Measurements from ENCODE around the gene PRPS1L1. TPM values are rescaled to one million over a fixed set of nuclear protein-coding genes. Genes with fewer than 3 reads are reported as not detected.

Gene PRPS1L1
- total RNA-seq, 2 donors from 2014 or later, result not detected

GRCh38 chr7:18045171-18045570 lies 17.5 kb upstream of the PRPS1L1 start:
- TF ChIP-seq CTCF (IDR thresholded peaks at IDR 0.05), result no peak
- no peak overlapping the region for H3K4me3 ChIP-seq
- H3K4me1 ChIP-seq (ENCODE audit: control insufficient read depth in 1 of 2, low read depth in 2 of 2), result no peaks in the 10 kb centered on the region
- DNase-seq (ENCODE audit: low spot score) (no peak), ATAC-seq (ENCODE audit: insufficient number of reproducible peaks, low FRiP score, low read depth) (no peak)
- no peaks in the 10 kb centered on the region for H3K27me3 ChIP-seq (replicated peaks; ENCODE audit: insufficient read depth)
- no peaks in the 10 kb centered on the region for H3K9me3 ChIP-seq
- no peak overlapping the region for H3K27ac ChIP-seq
- no peaks in the 10 kb centered on the region for H3K36me3 ChIP-seq

- ATAC-seq (ENCODE audit: insufficient number of reproducible peaks, low FRiP score, low read depth), result no peak
- TF ChIP-seq CTCF (IDR thresholded peaks at IDR 0.05), result no peak
- H3K27ac ChIP-seq, result no peak overlapping the region
Observed at GRCh38 chr7:18041191-18041590, 13.5 kb upstream of the PRPS1L1 start.

GRCh38 chr7:18040196-18040595 lies 12.6 kb upstream of the PRPS1L1 start:
- Histone ChIP-seq H3K4me3 (no peak overlapping the region), H3K27me3 (replicated peaks; ENCODE audit: insufficient read depth) (no peaks in the 10 kb centered on the region), H3K4me1 (ENCODE audit: control insufficient read depth in 1 of 2, low read depth in 2 of 2) (no peaks in the 10 kb centered on the region), H3K27ac (no peak overlapping the region), H3K9me3 (no peaks in the 10 kb centered on the region), H3K36me3 (no peaks in the 10 kb centered on the region)
- ATAC-seq (ENCODE audit: insufficient number of reproducible peaks, low FRiP score, low read depth) (no peak), DNase-seq (ENCODE audit: low spot score) (no peak)
- no peak for TF ChIP-seq CTCF (IDR thresholded peaks at IDR 0.05)

More at GRCh38 chr7:18041191-18041590, 13.5 kb upstream of the PRPS1L1 start:
- Histone ChIP-seq H3K9me3 (no peaks in the 10 kb centered on the region), H3K4me1 (ENCODE audit: control insufficient read depth in 1 of 2, low read depth in 2 of 2) (no peaks in the 10 kb centered on the region), H3K36me3 (no peaks in the 10 kb centered on the region), H3K27me3 (replicated peaks; ENCODE audit: insufficient read depth) (no peaks in the 10 kb centered on the region), H3K4me3 (no peak overlapping the region)
- no peak for DNase-seq (ENCODE audit: low spot score)

GRCh38 chr7:18038382-18038781 lies 10.7 kb upstream of the PRPS1L1 start:
- no peak for ATAC-seq (ENCODE audit: insufficient number of reproducible peaks, low FRiP score, low read depth)
- no peaks in the 10 kb centered on the region for H3K36me3 ChIP-seq
- TF ChIP-seq CTCF (IDR thresholded peaks at IDR 0.05), result no peak
- no peak overlapping the region for H3K27ac ChIP-seq
- no peak for DNase-seq (ENCODE audit: low spot score)
- H3K4me3 ChIP-seq, result no peak overlapping the region
- H3K4me1 ChIP-seq (ENCODE audit: control insufficient read depth in 1 of 2, low read depth in 2 of 2), result no peaks in the 10 kb centered on the region
- H3K9me3 ChIP-seq, result no peaks in the 10 kb centered on the region
- H3K27me3 ChIP-seq (replicated peaks; ENCODE audit: insufficient read depth), result no peaks in the 10 kb centered on the region

GRCh38 chr7:18037609-18038008 lies 10.0 kb upstream of the PRPS1L1 start:
- Histone ChIP-seq H3K36me3 (no peaks in the 10 kb centered on the region), H3K27me3 (replicated peaks; ENCODE audit: insufficient read depth) (no peaks in the 10 kb centered on the region), H3K4me3 (no peak overlapping the region), H3K27ac (no peak overlapping the region), H3K4me1 (ENCODE audit: control insufficient read depth in 1 of 2, low read depth in 2 of 2) (no peaks in the 10 kb centered on the region), H3K9me3 (no peaks in the 10 kb centered on the region)
- DNase-seq (ENCODE audit: low spot score), result no peak
- no peak for TF ChIP-seq CTCF (IDR thresholded peaks at IDR 0.05)
- no peak for ATAC-seq (ENCODE audit: insufficient number of reproducible peaks, low FRiP score, low read depth)
